ENCODE data around the gene DEAF1. TPM values are rescaled to one million over a fixed set of nuclear protein-coding genes. Genes with fewer than 3 reads are reported as not detected.
A peak's percentile ranks its signal among the peaks of the same experiment; 100 is the strongest.

Gene DEAF1
- total and polyA plus RNA-seq, 9 of the 15 experiments (the other 6 are each of a cell fraction or from before 2014, with no cell fraction given): 2.0 to 69.1 (median 26.8) TPM

GRCh38 chr11:645536-645935 is 49.5 kb downstream of the DEAF1 start:
- Histone ChIP-seq H4K20me1 (replicated peaks; ENCODE audit: control insufficient read depth, insufficient read depth, low read length) (no peaks in the 10 kb centered on the region), H3K9me3 (replicated peaks; ENCODE audit: control insufficient read depth, insufficient read depth, low read depth, low read length) (peaks cover 2% of the 10 kb centered on the region; the same call in 1 of the 2 replicates), H3K27me3 (ENCODE audit: control insufficient read depth in 2 of 2, insufficient read depth in 2 of 2, low read length in 2 of 2) (no peaks in the 10 kb centered on the region), H3K4me3 (no peak overlapping the region), H3K79me2 (ENCODE audit: control insufficient read depth, insufficient read depth, low read length) (no peaks in the 10 kb centered on the region), H3K9ac (ENCODE audit: insufficient read depth in 1 of 2, low read depth in 2 of 2, low read length in 2 of 2) (no peak overlapping the region), H3K27ac (ENCODE audit: extremely low read depth, low read depth, low read length) (no peak overlapping the region), H2AFZ (ENCODE audit: low read depth, low read length) (no peak overlapping the region), H3K4me2 (ENCODE audit: insufficient read depth, low read length) (no peak overlapping the region), H3K36me3 (ENCODE audit: control insufficient read depth, insufficient read depth, low read length) (peaks cover 68% of the 10 kb centered on the region; the same call in 2 of the 3 replicates), H3K9me1 (ENCODE audit: control insufficient read depth, insufficient read depth, low read length) (no peaks in the 10 kb centered on the region), H3K4me1 (replicated peaks in 1 of 2; ENCODE audit: control insufficient read depth in 2 of 2, insufficient read depth in 2 of 2, low read length in 2 of 2) (peaks cover 0 to 31% of the 10 kb centered on the region in 2 experiments; a peak in 2 of 5 replicates)
- FAIRE-seq (no peak), DNase-seq (ENCODE audit: extremely low read depth in 1 of 4, low spot score in 3 of 4) (peak in 1 of 4 experiments; percentile 33), ATAC-seq (no peak)
- 87% methylated on average over 12 of the region's 16 CpGs for WGBS (ENCODE audit: insufficient coverage, low coverage, missing lambda C conversion rate)
- no TSS peak for BruUV-seq (replicated peaks)
- in situ Hi-C loops (cut with MboI): no loop called here
- ChIA-PET CTCF (ENCODE audit: low intra/inter-chr PET ratio) (no interaction called here), POLR2A (interaction anchor here (0.7 to 1.4 kb wide), 3 partner anchors 10 to 395 kb away, joined by 3 to 6 read pairs (median 5); partner anchors contain the start of gene CEND1)
- intact Hi-C loops (cut with micrococcal nuclease): no loop called here
- TF ChIP-seq KDM4B (IDR thresholded peaks at IDR 0.05; ENCODE audit: borderline replicate concordance in 2 of 2, low read depth in 1 of 2) (no peak), NFE2L1 (tag; IDR thresholded peaks at IDR 0.05; ENCODE audit: borderline replicate concordance, low read depth) (no peak), THAP7 (CRISPR knock-in tag; IDR thresholded peaks at IDR 0.05) (no peak), ZNF583 (CRISPR knock-in tag; IDR thresholded peaks at IDR 0.05) (no peak), E2F1 (CRISPR knock-in tag; IDR thresholded peaks at IDR 0.05) (no peak)
